ENCODE results near the gene CALD1. TPM values are rescaled to one million over a fixed set of nuclear protein-coding genes. Genes with fewer than 3 reads are reported as not detected.

CALD1 gene
- total RNA-seq, 3 donors from 2014 or later: 252 to 335 (median 266) TPM

- peak overlapping the region; percentile 35 to 59 for H3K27ac ChIP-seq
- no peaks in the 10 kb centered on the region for H3K9me3 ChIP-seq
- no peaks in the 10 kb centered on the region for H3K27me3 ChIP-seq
- H3K36me3 ChIP-seq: no peaks in the 10 kb centered on the region
- no peak for TF ChIP-seq POLR2AphosphoS5 (IDR thresholded peaks at IDR 0.05)
- TF ChIP-seq POLR2A (IDR thresholded peaks at IDR 0.05): no peak
- no peak for TF ChIP-seq CTCF (IDR thresholded peaks at IDR 0.05)
- no peaks in the 10 kb centered on the region for H3K4me1 ChIP-seq
- intact Hi-C loops (cut with DNase I; ENCODE audit: low total_unique reads): no loop called here
- no peak overlapping the region for H3K4me3 ChIP-seq
- DNase-seq (ENCODE audit: low spot score in 2 of 2): no peak
Measured at GRCh38 chr7:134936893-134937510, 157.6 kb downstream of the CALD1 start.

GRCh38 chr7:134938141-134938540 lies 158.7 kb downstream of the CALD1 start:
- H3K9me3 ChIP-seq: no peaks in the 10 kb centered on the region

GRCh38 chr7:134939136-134939535 lies 159.7 kb downstream of the CALD1 start:
- Histone ChIP-seq H3K9me3 (no peaks in the 10 kb centered on the region), H3K4me3 (no peak overlapping the region), H3K27ac (peak overlapping the region in 1 of 2 donors; percentile 11), H3K4me1 (no peaks in the 10 kb centered on the region), H3K27me3 (no peaks in the 10 kb centered on the region), H3K36me3 (no peaks in the 10 kb centered on the region)
- DNase-seq (ENCODE audit: low spot score in 2 of 2): no peak
- intact Hi-C loops (cut with DNase I; ENCODE audit: low total_unique reads): no loop called here
- no peak for TF ChIP-seq POLR2A (IDR thresholded peaks at IDR 0.05)
- TF ChIP-seq POLR2AphosphoS5 (IDR thresholded peaks at IDR 0.05): no peak
- no peak for TF ChIP-seq CTCF (IDR thresholded peaks at IDR 0.05)

More at GRCh38 chr7:134938141-134938540, 158.7 kb downstream of the CALD1 start:
- intact Hi-C loops (cut with DNase I; ENCODE audit: low total_unique reads): no loop called here
- peak overlapping the region in 1 of 2 donors; percentile 16 for H3K27ac ChIP-seq
- no peaks in the 10 kb centered on the region for H3K36me3 ChIP-seq
- H3K4me1 ChIP-seq: no peaks in the 10 kb centered on the region
- H3K4me3 ChIP-seq: no peak overlapping the region
- no peaks in the 10 kb centered on the region for H3K27me3 ChIP-seq
- no peak for DNase-seq (ENCODE audit: low spot score in 2 of 2)
- no peak for TF ChIP-seq CTCF (IDR thresholded peaks at IDR 0.05)
- TF ChIP-seq POLR2AphosphoS5 (IDR thresholded peaks at IDR 0.05): no peak
- no peak for TF ChIP-seq POLR2A (IDR thresholded peaks at IDR 0.05)

- H3K4me3 ChIP-seq: no peak overlapping the region
- H3K27ac ChIP-seq: peak overlapping the region; percentile 3 to 29
- no peaks in the 10 kb centered on the region for H3K9me3 ChIP-seq
- intact Hi-C loops (cut with DNase I; ENCODE audit: low total_unique reads): no loop called here
- no peaks in the 10 kb centered on the region for H3K36me3 ChIP-seq
- no peak for DNase-seq (ENCODE audit: low spot score in 2 of 2)
- TF ChIP-seq POLR2A (IDR thresholded peaks at IDR 0.05): no peak
- TF ChIP-seq CTCF (IDR thresholded peaks at IDR 0.05): no peak
- TF ChIP-seq POLR2AphosphoS5 (IDR thresholded peaks at IDR 0.05): no peak
- no peaks in the 10 kb centered on the region for H3K27me3 ChIP-seq
- H3K4me1 ChIP-seq: no peaks in the 10 kb centered on the region
Measured at GRCh38 chr7:134940729-134941128, 161.3 kb downstream of the CALD1 start.

GRCh38 chr7:134941185-134941900 lies 161.9 kb downstream of the CALD1 start:
- intact Hi-C loops (cut with DNase I; ENCODE audit: low total_unique reads): no loop called here
- peak overlapping the region; percentile 8 to 68 for H3K27ac ChIP-seq

More at GRCh38 chr7:134941185-134941900, 161.9 kb downstream of the CALD1 start:
- H3K27me3 ChIP-seq: no peaks in the 10 kb centered on the region
- H3K9me3 ChIP-seq: no peaks in the 10 kb centered on the region
- H3K4me3 ChIP-seq: no peak overlapping the region
- H3K4me1 ChIP-seq: no peaks in the 10 kb centered on the region
- peak in 1 of 2 donors; percentile 39 for DNase-seq (ENCODE audit: low spot score in 2 of 2)
- TF ChIP-seq POLR2AphosphoS5 (IDR thresholded peaks at IDR 0.05) (no peak), CTCF (IDR thresholded peaks at IDR 0.05) (no peak), POLR2A (IDR thresholded peaks at IDR 0.05) (no peak)
- H3K36me3 ChIP-seq: no peaks in the 10 kb centered on the region
